BE2C (cell line): ENCODE data around the gene NKX2-2.

Experiments
- DNase-seq: peaks from one replicate; pipeline ENCODE4 v3.0.0-alpha.2; 2020
- H3K27me3 ChIP-seq: fragments of 250-450 bp; sonication (Bioruptor Pico); 2 replicates; pipeline ENCODE4 v1.5.1; 2020; ENCODE audit warnings: mild to moderate bottlenecking
- H3K36me3 ChIP-seq: fragments of 250-450 bp; sonication (Bioruptor Pico); 2 replicates; pipeline ENCODE4 v1.5.1; 2020; ENCODE audit warnings: mild to moderate bottlenecking
- H3K4me1 ChIP-seq: fragments of 250-450 bp; sonication (Bioruptor Pico); 2 replicates; pipeline ENCODE4 v1.5.1; 2020
- H3K4me3 ChIP-seq: 2 replicates; pipeline ENCODE4 v1.5.1; 2011; ENCODE audit warnings: low read depth, low read length
- H3K9me3 ChIP-seq: fragments of 250-450 bp; sonication (Bioruptor Pico); 2 replicates; pipeline ENCODE4 v1.5.1; 2020
- CTCF ChIP-seq: IDR thresholded peaks from 2 replicates; pipeline ENCODE4 v1.5.1; 2012; ENCODE audit warnings: mild to moderate bottlenecking, low read depth, low read length

NKX2-2 gene

GRCh38 chr20:21511850-21512633 lies 1.8 kb downstream of the NKX2-2 start:
- no peaks in the 10 kb centered on the region for H3K4me1 ChIP-seq
- H3K4me3 ChIP-seq, result no peak overlapping the region
- no peaks in the 10 kb centered on the region for H3K9me3 ChIP-seq
- peaks cover 89% of the 10 kb centered on the region for H3K27me3 ChIP-seq
- DNase-seq, result no peak
- no peaks in the 10 kb centered on the region for H3K36me3 ChIP-seq
- no peak for TF ChIP-seq CTCF

- H3K4me1 ChIP-seq, result no peaks in the 10 kb centered on the region
- DNase-seq, result no peak
- no peaks in the 10 kb centered on the region for H3K9me3 ChIP-seq
- no peak for TF ChIP-seq CTCF
- no peak overlapping the region for H3K4me3 ChIP-seq
- H3K36me3 ChIP-seq, result no peaks in the 10 kb centered on the region
- peaks cover 89% of the 10 kb centered on the region for H3K27me3 ChIP-seq
Observed at GRCh38 chr20:21511485-21511849, 2.4 kb downstream of the NKX2-2 start.

GRCh38 chr20:21510414-21511384 lies 3.2 kb downstream of the NKX2-2 start:
- no peaks in the 10 kb centered on the region for H3K36me3 ChIP-seq
- TF ChIP-seq CTCF, result no peak
- no peak overlapping the region for H3K4me3 ChIP-seq
- H3K9me3 ChIP-seq, result no peaks in the 10 kb centered on the region
- peaks cover 89% of the 10 kb centered on the region for H3K27me3 ChIP-seq
- DNase-seq, result no peak
- no peaks in the 10 kb centered on the region; the same call in 1 of the 2 replicates for H3K4me1 ChIP-seq

- DNase-seq, result no peak
- Histone ChIP-seq H3K9me3 (no peaks in the 10 kb centered on the region), H3K36me3 (no peaks in the 10 kb centered on the region), H3K4me3 (no peak overlapping the region), H3K27me3 (peaks cover 93% of the 10 kb centered on the region), H3K4me1 (no peaks in the 10 kb centered on the region; the same call in 1 of the 2 replicates)
- no peak for TF ChIP-seq CTCF
Observed at GRCh38 chr20:21509597-21510371, 4.1 kb downstream of the NKX2-2 start.

- TF ChIP-seq CTCF, result no peak
- no peaks in the 10 kb centered on the region for H3K36me3 ChIP-seq
- H3K4me1 ChIP-seq, result no peaks in the 10 kb centered on the region; the same call in 1 of the 2 replicates
- H3K9me3 ChIP-seq, result no peaks in the 10 kb centered on the region
- no peak for DNase-seq
- H3K4me3 ChIP-seq, result no peak overlapping the region
- H3K27me3 ChIP-seq, result peaks cover 94% of the 10 kb centered on the region
Observed at GRCh38 chr20:21509079-21509596, 4.7 kb downstream of the NKX2-2 start.
